Fibroblast of lung (primary cell): Measurements from ENCODE around the gene MYLK.

ENCODE experiments used
- EZH2 ChIP-seq: IDR thresholded peaks from 2 replicates; pipeline ENCODE4 v1.5.1; 2012; ENCODE audit warnings: low read length, control low read depth, mild to moderate bottlenecking; ENCODE audit errors: missing control alignments
- TF ChIP-seq, protein P1 (sequence below), 2 donors: IDR thresholded peaks in 1 of 2; conservative IDR thresholded peaks in 1 of 2; 1 replicate in 1 of 2; 2 replicates in 1 of 2; pipeline ENCODE4 v1.5.1; 2011 to 2012; ENCODE audit warnings: low read length in 2 of 2, control low read depth in 1 of 2, inconsistent platforms in 1 of 2, low read depth in 1 of 2, mild to moderate bottlenecking in 1 of 2

DNA sequence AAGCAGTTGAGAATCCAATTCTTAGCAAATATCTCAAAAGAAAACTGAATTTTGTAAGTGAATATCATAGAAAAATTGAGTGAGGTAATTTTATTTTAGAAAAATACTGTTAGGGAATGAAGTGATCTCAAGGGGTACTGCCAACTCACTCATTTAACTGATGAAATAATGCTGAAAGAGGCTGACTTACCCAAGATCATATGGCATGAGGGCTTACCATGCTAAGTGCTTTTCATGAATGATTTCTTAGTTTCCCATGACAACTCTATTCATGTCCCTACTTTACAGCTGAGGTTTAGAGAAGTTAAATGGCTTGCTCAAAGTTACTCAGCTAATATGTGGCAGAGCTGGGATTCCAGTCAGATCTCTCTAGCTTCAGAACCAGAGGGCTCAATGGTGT lies 46.3 kb upstream of the MYLK start:
- TF ChIP-seq, protein P1, sequence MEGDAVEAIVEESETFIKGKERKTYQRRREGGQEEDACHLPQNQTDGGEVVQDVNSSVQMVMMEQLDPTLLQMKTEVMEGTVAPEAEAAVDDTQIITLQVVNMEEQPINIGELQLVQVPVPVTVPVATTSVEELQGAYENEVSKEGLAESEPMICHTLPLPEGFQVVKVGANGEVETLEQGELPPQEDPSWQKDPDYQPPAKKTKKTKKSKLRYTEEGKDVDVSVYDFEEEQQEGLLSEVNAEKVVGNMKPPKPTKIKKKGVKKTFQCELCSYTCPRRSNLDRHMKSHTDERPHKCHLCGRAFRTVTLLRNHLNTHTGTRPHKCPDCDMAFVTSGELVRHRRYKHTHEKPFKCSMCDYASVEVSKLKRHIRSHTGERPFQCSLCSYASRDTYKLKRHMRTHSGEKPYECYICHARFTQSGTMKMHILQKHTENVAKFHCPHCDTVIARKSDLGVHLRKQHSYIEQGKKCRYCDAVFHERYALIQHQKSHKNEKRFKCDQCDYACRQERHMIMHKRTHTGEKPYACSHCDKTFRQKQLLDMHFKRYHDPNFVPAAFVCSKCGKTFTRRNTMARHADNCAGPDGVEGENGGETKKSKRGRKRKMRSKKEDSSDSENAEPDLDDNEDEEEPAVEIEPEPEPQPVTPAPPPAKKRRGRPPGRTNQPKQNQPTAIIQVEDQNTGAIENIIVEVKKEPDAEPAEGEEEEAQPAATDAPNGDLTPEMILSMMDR (conservative IDR thresholded peaks at IDR 0.05 in 1 of 2, IDR thresholded peaks at IDR 0.05 in 1 of 2; ENCODE audit: low read depth in 1 of 2, low read length in 2 of 2) = no peak
- TF ChIP-seq EZH2 = no peak
